Muscle of arm (tissue), 12 donors: ENCODE measurements around the gene MS4A8. TPM values are rescaled to one million over a fixed set of nuclear protein-coding genes. Genes with fewer than 3 reads are reported as not detected.

Experiments used
- DNase-seq: peaks from one replicate; pipeline ENCODE4 v3.0.0-alpha.2; 2013
- polyA plus RNA-seq, 12 donors: library from polyadenylated mRNA; unstranded; fragments of 120-200 nt; gene quantifications; one replicate each; pipeline ENCODE4 v1.2.1, GENCODE V29; 2013; ENCODE audit not compliant: insufficient read length in 12 of 12

MS4A8 gene
- polyA plus RNA-seq, 12 donors = 3.6 to 12.1 (median 5.7) TPM; not detected in 2

DNA sequence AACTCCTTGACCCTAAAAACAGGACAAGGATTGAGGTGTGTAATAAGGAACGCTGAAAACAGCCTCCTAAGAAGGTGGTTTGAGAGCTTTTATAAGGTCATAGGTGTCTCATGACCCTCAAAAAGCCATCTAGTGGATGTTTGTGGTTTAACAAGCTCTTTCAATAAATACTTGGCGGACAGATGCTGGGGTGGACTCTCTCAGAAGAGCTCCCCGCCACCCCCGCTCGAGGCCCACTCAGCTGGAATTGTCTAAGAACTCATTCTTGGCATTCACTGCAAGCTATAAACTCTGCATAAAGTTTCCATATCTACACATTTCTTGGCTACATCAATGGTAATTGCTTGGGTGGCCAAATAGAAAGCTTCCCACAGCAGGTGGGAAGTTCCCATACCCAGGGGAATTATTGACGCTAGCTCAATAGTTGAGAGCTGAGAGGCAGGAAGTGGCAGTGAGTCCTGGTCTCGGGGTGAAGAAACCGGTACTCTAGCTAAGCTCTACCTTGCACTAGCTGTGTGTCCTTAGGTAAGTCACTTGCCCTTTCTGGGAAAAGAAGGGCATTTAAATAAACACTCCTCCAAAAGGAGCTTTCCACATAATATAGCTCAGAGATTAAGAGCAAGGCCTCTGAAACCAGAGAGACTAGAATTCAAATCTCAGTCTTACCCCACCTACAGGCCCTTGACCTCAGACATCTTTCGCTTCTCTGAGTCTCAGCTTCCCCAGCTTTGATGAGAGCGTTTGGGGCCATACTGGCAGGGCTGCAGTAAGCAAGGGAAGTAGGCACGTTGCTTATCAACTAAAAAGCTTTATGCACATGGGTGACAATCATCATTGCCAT lies 63.7 kb downstream of the MS4A8 start:
- peak; percentile 49 for DNase-seq

DNA sequence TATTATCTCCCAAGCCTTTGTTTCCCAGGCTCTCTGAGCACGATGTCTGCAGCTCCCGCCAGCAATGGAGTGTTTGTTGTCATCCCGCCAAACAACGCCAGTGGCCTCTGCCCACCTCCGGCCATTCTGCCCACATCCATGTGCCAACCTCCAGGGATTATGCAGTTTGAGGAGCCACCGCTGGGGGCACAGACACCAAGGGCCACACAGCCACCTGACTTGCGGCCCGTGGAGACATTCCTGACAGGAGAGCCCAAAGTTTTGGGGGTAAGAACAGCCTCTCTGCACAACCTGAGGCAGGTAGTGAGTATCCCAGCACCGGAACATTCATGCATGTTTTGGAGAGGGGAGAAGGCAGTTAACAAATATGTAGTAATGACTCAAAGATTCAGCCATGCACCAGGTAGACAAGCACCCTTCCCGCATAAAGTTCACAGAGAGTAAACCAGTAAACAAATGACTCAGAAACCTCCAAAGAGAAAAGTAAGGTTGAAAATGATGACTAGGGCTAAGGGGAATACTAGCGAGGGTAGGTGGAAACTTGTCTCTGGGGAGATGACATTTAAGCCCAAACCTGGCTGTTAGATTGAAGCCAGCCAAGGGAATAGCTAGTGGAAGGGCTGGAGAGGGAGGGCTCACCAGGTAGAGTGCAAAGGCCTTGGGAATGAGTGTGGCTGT lies 64.4 kb downstream of the MS4A8 start:
- DNase-seq = no peak

DNA sequence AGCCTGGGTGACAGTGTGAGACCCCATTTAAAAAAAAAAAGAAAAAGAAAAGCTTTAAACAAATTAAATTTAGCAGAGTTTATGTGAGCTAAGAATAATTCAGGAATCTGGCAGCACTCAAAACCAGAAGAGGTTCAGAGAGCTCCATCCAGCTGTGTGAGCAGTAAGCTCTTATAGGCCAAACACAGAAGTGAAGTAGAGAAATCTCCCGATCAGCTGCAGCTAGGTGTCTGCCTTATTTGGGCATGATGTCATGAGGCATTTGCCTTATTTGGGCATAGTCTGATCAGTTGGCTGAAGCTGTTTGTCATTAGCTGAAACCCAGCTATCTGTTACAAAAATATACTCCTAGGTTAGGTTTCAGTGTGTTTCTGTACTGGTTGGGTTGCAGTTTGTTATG lies 65.5 kb downstream of the MS4A8 start:
- no peak for DNase-seq

DNA sequence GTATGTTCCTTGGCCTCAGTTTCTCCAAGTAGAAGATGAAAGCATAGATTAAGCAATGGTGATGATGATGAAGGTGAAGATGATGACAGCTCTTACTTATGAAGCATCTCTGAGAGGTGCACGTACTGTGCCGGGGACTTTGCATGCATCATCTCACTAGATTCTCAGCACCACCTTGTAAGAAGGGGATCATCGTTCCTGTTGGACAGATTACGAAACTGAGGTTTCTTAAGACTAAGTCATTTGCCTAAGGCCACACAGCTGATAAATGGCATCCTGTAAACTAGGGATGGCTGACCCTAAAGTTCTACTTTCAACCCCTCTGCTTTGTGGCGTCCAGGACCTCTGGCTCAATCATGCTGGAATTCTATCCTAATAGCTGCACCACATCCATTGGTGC lies 65.9 kb downstream of the MS4A8 start:
- DNase-seq = no peak

Other genes starting within 250 kb of the MS4A8 start
- gene MS4A1, start 243.8 kb upstream of the MS4A8 start, polyA plus RNA-seq = 10 to 100 TPM in 1 of 12 donors, 1 to 10 TPM in 1, under 1 TPM in 7, not detected in 3; 0.18 to 17.6 (median 0.80) TPM
- gene MS4A12, start 206.8 kb upstream of the MS4A8 start, polyA plus RNA-seq = not detected
- not detected for gene MS4A13, start 184.2 kb upstream of the MS4A8 start, polyA plus RNA-seq
- not detected for gene MS4A18, start 25.1 kb downstream of the MS4A8 start, polyA plus RNA-seq
- not detected for gene MS4A15, start 57.3 kb downstream of the MS4A8 start, polyA plus RNA-seq
- not detected for gene MS4A10, start 85.7 kb downstream of the MS4A8 start, polyA plus RNA-seq
- gene CCDC86, start 142.5 kb downstream of the MS4A8 start, polyA plus RNA-seq = 10 to 100 TPM in 11 of 12 donors, not detected in 1; 13.7 to 24.7 (median 17.4) TPM
- 1 to 10 TPM in 2 of 12 donors, under 1 TPM in 8, not detected in 2; 0.64 to 1.2 (median 0.76) TPM for gene PTGDR2, start 156.3 kb downstream of the MS4A8 start, polyA plus RNA-seq
- gene ZP1, start 167.9 kb downstream of the MS4A8 start, polyA plus RNA-seq = under 1 TPM in 3 of 12 donors, not detected in 9; 0.11 to 0.24 (median 0.15) TPM
- 10 to 100 TPM in 11 of 12 donors, not detected in 1; 53.4 to 83.9 (median 64.8) TPM for gene PRPF19, start 207.0 kb downstream of the MS4A8 start, polyA plus RNA-seq
- gene TMEM109, start 214.5 kb downstream of the MS4A8 start, polyA plus RNA-seq = 100 to 1,000 TPM in 5 of 12 donors, 10 to 100 TPM in 6, not detected in 1; 80.2 to 123 (median 97.2) TPM
- 10 to 100 TPM in 11 of 12 donors, not detected in 1; 21.7 to 52.2 (median 35.2) TPM for gene TMEM132A, start 224.8 kb downstream of the MS4A8 start, polyA plus RNA-seq